Prostate gland (tissue), 2 donors: ENCODE results near the gene OSBPL1A. TPM values are rescaled to one million over a fixed set of nuclear protein-coding genes. Genes with fewer than 3 reads are reported as not detected.

Experiments used
- DNase-seq: peaks from one replicate; pipeline ENCODE4 v3.0.0-alpha.2; 2019; ENCODE audit warnings: low spot score
- H3K27ac ChIP-seq, 2 donors: fragments of 200-600 bp; sonication (generic); 2 replicates each; pipeline ENCODE4 v1.5.1; 2017 to 2019
- H3K27me3 ChIP-seq: fragments of 200-600 bp; sonication (generic); replicated peaks from 2 replicates; pipeline ENCODE4 v1.5.1; 2019; ENCODE audit not compliant: insufficient read depth
- H3K36me3 ChIP-seq, 2 donors: fragments of 200-600 bp; sonication (generic); 1 replicate in 1 of 2; 2 replicates in 1 of 2; pipeline versions ENCODE4 v1.5.1 to v1.8.1; 2017 to 2019
- H3K4me1 ChIP-seq: fragments of 200-600 bp; sonication (generic); replicated peaks from 2 replicates; pipeline ENCODE4 v1.5.1; 2019
- H3K4me3 ChIP-seq, 2 donors: fragments of 200-600 bp; sonication (generic); 2 replicates each; pipeline ENCODE4 v1.5.1; 2017 to 2019
- H3K9me3 ChIP-seq: fragments of 200-600 bp; sonication (generic); 2 replicates; pipeline ENCODE4 v1.5.1; 2017
- POLR2A ChIP-seq: fragments of 450-650 bp; IDR thresholded peaks from one replicate; pipeline ENCODE4 v1.6.1; 2016; ENCODE audit warnings: antibody characterized with exemption, mild to moderate bottlenecking
- POLR2AphosphoS5 ChIP-seq: sonication (generic); formaldehyde crosslinking; IDR thresholded peaks from one replicate; pipeline ENCODE4 v1.6.1; 2017; ENCODE audit warnings: antibody characterized with exemption
- WGBS: methylation state at CpG from one replicate; pipeline ENCODE4 v1.1.5; 2018; 5-methylcytosine and 5-hydroxymethylcytosine counted together
- intact Hi-C: fragments of 100-400 bp; cut with DNase I; formaldehyde crosslinking; loops from one replicate; pipeline ENCODE4 v1.14.2; 2022
- total RNA-seq, 2 donors: library from RNA; depleted of rRNA; stranded (reverse); fragments of >200 nt; gene quantifications; one replicate each; pipeline ENCODE4 v1.1.0, GENCODE V29; 2016
- TF ChIP-seq, protein P1 (sequence below), 4 experiments: fragments of 200-600 bp in 2 of 4; fragments of 450-650 bp in 2 of 4; sonication (generic) in 2 of 4; IDR thresholded peaks; 1 replicate in 3 of 4; 2 replicates in 1 of 4; pipeline ENCODE4 v1.5.1; 2016 to 2019; ENCODE audit warnings: antibody characterized with exemption in 4 of 4, mild to moderate bottlenecking in 2 of 4, moderate library complexity in 2 of 4

OSBPL1A gene
- total RNA-seq, 2 donors from 2014 or later: 33.7 to 39.1 TPM

DNA sequence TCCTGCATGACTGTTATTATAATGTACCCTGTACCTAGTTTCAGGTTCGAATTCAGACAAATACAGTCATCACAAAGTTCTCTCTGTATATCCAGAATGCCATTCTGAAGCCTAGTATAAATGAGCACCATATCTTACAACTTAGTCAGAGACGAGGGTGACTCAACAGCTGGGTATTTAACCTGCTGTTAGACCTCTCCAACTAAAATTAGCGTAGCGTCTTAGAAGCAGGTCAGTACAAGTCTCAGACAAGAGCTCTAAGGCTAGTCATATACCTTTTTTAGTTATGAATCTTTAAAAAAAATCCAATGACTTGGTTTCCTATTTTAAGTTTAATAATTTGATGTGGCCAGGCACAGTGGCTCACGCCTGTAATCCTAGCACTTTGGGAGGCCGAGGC lies 184.7 kb downstream of the OSBPL1A start:
- intact Hi-C loops: no loop called here
- H3K9me3 ChIP-seq: no peaks in the 10 kb centered on the region
- no peaks in the 10 kb centered on the region for H3K27me3 ChIP-seq
- 71% methylated on average over 6 of the region's 6 CpGs for WGBS
- no peaks in the 10 kb centered on the region for H3K4me1 ChIP-seq
- H3K27ac ChIP-seq: no peak overlapping the region
- DNase-seq: no peak
- TF ChIP-seq POLR2A: no peak
- TF ChIP-seq POLR2AphosphoS5: no peak
- no peak overlapping the region for H3K4me3 ChIP-seq
- H3K36me3 ChIP-seq: no peaks in the 10 kb centered on the region

GRCh38 chr18:24209558-24209957 lies 188.1 kb downstream of the OSBPL1A start:
- TF ChIP-seq, protein P1, sequence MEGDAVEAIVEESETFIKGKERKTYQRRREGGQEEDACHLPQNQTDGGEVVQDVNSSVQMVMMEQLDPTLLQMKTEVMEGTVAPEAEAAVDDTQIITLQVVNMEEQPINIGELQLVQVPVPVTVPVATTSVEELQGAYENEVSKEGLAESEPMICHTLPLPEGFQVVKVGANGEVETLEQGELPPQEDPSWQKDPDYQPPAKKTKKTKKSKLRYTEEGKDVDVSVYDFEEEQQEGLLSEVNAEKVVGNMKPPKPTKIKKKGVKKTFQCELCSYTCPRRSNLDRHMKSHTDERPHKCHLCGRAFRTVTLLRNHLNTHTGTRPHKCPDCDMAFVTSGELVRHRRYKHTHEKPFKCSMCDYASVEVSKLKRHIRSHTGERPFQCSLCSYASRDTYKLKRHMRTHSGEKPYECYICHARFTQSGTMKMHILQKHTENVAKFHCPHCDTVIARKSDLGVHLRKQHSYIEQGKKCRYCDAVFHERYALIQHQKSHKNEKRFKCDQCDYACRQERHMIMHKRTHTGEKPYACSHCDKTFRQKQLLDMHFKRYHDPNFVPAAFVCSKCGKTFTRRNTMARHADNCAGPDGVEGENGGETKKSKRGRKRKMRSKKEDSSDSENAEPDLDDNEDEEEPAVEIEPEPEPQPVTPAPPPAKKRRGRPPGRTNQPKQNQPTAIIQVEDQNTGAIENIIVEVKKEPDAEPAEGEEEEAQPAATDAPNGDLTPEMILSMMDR (IDR thresholded peaks at IDR 0.05): no peak
- TF ChIP-seq POLR2A (no peak), POLR2AphosphoS5 (no peak)
- no peak for DNase-seq
- 96% methylated on average over 6 of the region's 6 CpGs for WGBS
- H3K4me3 ChIP-seq: no peak overlapping the region
- no peaks in the 10 kb centered on the region for H3K36me3 ChIP-seq
- H3K27ac ChIP-seq: no peak overlapping the region
- intact Hi-C loops: no loop called here
- H3K4me1 ChIP-seq: no peaks in the 10 kb centered on the region
- H3K27me3 ChIP-seq: no peaks in the 10 kb centered on the region
- no peaks in the 10 kb centered on the region for H3K9me3 ChIP-seq

- no peaks in the 10 kb centered on the region for H3K27me3 ChIP-seq
- H3K36me3 ChIP-seq: no peaks in the 10 kb centered on the region
- no peaks in the 10 kb centered on the region for H3K4me1 ChIP-seq
- no peak for TF ChIP-seq POLR2A
- intact Hi-C loops: no loop called here
- WGBS: 50% methylated on average over 2 of the region's 2 CpGs
- no peak overlapping the region for H3K4me3 ChIP-seq
- H3K27ac ChIP-seq: no peak overlapping the region
- no peaks in the 10 kb centered on the region for H3K9me3 ChIP-seq
- DNase-seq: no peak
Observed at GRCh38 chr18:24208270-24209035, 189.2 kb downstream of the OSBPL1A start.

DNA sequence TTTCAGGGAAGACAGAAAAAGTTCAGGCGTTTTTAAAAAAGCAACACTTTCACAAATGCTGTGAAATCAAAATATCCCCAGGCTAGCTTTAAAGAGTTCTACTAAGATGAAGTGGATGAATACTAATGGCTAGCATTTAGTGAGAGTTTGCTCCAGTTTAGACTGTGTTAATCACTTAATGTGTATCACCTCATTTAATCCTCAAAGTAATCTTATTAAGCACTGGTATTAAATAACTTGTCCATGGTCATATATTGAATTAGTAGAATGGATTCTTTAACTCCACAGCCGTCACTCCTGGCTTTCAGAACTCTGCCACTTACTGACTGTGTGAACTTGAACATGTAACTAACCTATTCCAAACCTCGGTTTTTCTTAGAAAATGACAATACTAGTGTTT lies 192.7 kb downstream of the OSBPL1A start:
- no peak for TF ChIP-seq POLR2A
- no peak for TF ChIP-seq POLR2AphosphoS5
- Histone ChIP-seq H3K4me1 (no peaks in the 10 kb centered on the region), H3K27me3 (no peaks in the 10 kb centered on the region), H3K27ac (no peak overlapping the region), H3K9me3 (no peaks in the 10 kb centered on the region), H3K4me3 (no peak overlapping the region), H3K36me3 (no peaks in the 10 kb centered on the region)
- no peak for DNase-seq
- intact Hi-C loops: no loop called here
- WGBS: 92% methylated on average over 3 of the region's 3 CpGs

DNA sequence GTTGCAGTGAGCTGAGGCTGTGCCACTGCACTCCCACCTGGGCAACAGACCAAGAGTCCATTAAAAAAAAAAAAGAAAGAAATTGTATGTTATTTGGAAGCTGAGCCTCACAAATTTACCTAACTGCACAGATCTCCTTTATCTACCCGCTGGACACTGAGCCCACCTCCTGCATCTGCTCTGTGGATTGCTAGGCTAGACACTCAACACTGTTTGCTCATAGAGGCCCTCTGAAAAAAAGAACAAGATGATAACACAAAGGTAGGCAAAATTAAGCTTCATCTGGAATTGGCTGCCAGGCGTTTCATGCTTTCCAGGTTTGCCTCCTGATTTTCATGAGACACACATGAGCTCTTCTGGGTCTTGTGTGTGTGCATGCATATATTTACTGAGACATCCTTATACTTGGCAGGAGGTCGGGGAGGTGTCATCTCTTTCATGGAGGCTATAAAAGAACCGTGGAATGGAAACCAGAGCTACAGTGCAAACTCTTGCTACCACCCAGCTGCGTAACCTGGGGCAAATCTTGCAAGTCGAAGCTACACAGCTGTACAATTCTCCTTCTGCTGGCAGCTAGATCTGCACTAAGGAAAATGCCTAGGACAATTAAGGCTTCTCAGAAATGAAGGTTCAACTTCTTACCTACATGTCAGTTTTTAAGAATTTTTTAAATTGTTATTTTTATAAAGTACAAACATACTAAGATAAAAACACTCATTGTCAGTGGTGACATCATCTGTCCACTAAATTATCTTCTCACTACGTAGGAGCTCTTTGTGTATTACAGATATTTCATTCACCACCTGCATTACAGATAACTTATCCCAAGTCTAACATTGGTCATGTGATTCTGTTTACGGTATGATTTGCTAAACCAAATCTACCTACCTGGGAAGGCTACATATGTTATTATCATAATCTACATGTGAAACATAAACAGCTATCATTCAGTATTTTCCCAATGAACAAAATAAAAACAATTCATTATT lies 195.6 kb downstream of the OSBPL1A start:
- intact Hi-C loops: no loop called here
- no peak overlapping the region for H3K4me3 ChIP-seq
- H3K27ac ChIP-seq: no peak overlapping the region
- WGBS: 62% methylated on average over 8 of the region's 8 CpGs
- H3K36me3 ChIP-seq: no peaks in the 10 kb centered on the region
- DNase-seq: no peak
- no peaks in the 10 kb centered on the region for H3K27me3 ChIP-seq
- H3K4me1 ChIP-seq: no peaks in the 10 kb centered on the region
- TF ChIP-seq POLR2A: no peak
- TF ChIP-seq, protein P1 (IDR thresholded peaks at IDR 0.05): no peak
- TF ChIP-seq POLR2AphosphoS5: no peak
- no peaks in the 10 kb centered on the region for H3K9me3 ChIP-seq

- Histone ChIP-seq H3K4me3 (no peak overlapping the region), H3K36me3 (no peaks in the 10 kb centered on the region), H3K27ac (no peak overlapping the region), H3K9me3 (no peaks in the 10 kb centered on the region), H3K4me1 (no peaks in the 10 kb centered on the region), H3K27me3 (no peaks in the 10 kb centered on the region)
- TF ChIP-seq POLR2A (no peak), POLR2AphosphoS5 (no peak)
- TF ChIP-seq, protein P1 (IDR thresholded peaks at IDR 0.05): no peak
- WGBS: 71% methylated on average over 11 of the region's 11 CpGs
- intact Hi-C loops: no loop called here
- DNase-seq: no peak
Observed at GRCh38 chr18:24200494-24201290, 196.9 kb downstream of the OSBPL1A start.
